RPMI8226 (cell line): ENCODE data around the gene ANGPTL4.
"Not testable (repeated sequence)": the region's sequence is repeated elsewhere in the genome, so short reads cannot be mapped to it uniquely, and the experiment has no call there.

Source experiments
- DNase-seq: peaks from one replicate; pipeline ENCODE4 v3.0.0-alpha.2; 2015

Gene ANGPTL4

GRCh38 chr19:8366121-8366581, 2.2 kb downstream of the ANGPTL4 start:
- no peak for DNase-seq

DNA sequence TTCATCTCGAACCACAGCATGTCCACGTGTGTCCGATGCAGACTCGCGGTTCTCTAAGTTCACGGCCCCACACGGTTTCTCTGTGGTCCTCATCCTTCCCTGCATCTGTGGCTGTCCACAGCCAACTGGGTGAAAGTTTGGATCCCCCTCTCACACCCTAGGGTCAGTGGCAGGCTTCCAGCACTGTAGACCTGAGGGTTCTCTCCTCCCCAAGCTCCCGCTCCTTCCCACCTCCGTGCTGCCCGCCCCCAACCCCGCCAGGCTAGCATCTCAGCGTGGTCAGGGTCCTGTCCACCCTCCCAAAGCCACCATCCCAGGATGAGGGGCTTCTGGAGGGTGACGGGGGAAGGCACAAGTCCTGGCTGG, 3.0 kb downstream of the ANGPTL4 start:
- DNase-seq: no peak

GRCh38 chr19:8367327-8368001, 3.5 kb downstream of the ANGPTL4 start:
- no peak for DNase-seq

- DNase-seq: no peak
Observed at GRCh38 chr19:8370176-8371010, 6.4 kb downstream of the ANGPTL4 start.

DNA sequence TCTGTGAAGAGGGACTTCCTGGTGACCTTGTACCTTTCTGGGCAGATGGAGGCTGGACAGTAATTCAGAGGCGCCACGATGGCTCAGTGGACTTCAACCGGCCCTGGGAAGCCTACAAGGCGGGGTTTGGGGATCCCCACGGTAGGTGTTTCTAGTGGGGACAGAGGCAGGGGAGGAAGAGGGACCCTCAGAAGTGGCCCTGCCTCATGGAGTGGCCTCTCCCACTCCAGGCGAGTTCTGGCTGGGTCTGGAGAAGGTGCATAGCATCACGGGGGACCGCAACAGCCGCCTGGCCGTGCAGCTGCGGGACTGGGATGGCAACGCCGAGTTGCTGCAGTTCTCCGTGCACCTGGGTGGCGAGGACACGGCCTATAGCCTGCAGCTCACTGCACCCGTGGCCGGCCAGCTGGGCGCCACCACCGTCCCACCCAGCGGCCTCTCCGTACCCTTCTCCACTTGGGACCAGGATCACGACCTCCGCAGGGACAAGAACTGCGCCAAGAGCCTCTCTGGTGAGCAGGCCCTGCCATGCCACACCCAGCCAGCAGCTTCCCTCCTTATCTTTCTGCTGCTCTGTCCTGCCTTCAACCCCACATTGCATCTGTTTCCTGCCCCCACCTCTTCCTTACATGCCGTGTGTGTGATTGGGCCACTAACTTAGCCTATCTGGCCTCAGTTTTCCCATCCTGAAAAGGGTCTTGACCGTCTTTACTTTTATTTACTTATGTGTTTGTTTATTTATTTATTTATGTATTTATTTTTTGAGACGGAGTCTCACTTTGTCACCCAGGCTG, 7.3 kb downstream of the ANGPTL4 start:
- DNase-seq: no peak

DNA sequence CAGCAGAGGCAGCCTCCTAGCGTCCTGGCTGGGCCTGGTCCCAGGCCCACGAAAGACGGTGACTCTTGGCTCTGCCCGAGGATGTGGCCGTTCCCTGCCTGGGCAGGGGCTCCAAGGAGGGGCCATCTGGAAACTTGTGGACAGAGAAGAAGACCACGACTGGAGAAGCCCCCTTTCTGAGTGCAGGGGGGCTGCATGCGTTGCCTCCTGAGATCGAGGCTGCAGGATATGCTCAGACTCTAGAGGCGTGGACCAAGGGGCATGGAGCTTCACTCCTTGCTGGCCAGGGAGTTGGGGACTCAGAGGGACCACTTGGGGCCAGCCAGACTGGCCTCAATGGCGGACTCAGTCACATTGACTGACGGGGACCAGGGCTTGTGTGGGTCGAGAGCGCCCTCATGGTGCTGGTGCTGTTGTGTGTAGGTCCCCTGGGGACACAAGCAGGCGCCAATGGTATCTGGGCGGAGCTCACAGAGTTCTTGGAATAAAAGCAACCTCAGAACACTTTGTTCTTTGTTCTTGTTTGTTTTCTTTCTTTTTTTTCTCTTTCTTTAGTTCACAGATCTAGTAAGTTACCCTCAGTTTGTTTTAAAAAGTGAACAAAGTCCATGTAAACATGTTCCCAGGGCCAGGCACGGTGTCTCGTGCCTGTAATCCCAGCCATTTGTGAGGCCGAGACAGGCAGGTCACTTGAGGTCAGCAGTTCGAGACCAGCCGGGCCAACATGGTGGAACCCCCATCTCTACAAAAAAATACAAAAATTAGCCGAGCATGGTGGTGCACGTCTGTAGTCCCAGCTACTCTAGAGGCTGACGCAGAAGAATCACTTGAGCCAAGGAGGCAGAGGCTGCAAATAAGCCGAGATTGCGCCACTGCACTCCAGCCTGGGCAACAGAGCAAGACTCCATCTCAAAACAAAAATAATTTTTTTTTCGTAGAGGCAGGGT, 10.2 kb downstream of the ANGPTL4 start:
- DNase-seq: no peak

GRCh38 chr19:8375766-8376165, 11.8 kb downstream of the ANGPTL4 start:
- not testable (repeated sequence) for DNase-seq

GRCh38 chr19:8376373-8376974, 12.5 kb downstream of the ANGPTL4 start:
- not testable (repeated sequence) for DNase-seq

DNA sequence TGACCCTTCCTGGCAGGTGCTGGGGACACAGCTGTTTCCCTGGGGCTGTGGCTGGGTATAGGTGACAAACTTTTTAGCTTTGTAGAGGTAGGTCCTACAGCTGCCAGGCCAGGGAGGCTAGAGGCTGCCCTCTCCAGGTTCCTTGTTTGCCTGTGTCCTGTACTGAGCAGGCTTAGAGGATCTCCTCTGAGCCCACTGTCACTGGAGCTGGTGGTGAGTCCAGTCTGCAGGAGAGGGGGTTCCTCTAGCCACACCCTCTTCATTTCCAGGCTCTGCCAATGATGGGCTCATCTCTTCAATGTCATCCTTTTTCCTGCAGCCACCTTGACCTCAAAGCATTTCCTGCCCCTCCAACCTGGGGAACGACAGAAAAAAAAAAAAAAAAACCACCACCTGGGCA, 13.6 kb downstream of the ANGPTL4 start:
- DNase-seq: no peak

- DNase-seq: not testable (repeated sequence)
Observed at GRCh38 chr19:8379156-8379891, 15.4 kb downstream of the ANGPTL4 start.

GRCh38 chr19:8384569-8384968, 20.6 kb downstream of the ANGPTL4 start:
- not testable (repeated sequence) for DNase-seq

- not testable (repeated sequence) for DNase-seq
Observed at GRCh38 chr19:8385103-8385502, 21.1 kb downstream of the ANGPTL4 start.

DNA sequence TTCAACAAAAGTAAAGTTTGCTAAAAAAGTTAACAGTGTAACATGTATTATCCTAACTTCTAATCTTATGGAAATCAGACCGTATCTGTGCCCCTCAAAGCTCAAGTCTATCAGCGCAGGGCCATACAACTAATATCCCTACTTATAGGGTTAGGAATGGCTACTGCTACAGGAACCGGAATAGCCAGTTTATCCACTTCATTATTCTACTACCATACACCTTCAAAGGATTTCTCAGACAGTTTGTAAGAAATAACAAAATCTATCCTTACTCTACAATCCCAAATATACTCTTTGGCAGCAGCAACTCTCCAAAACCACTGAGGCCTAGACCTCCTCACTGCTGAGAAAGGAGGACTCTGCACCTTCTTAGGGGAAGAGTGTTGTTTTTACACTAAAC, 21.6 kb downstream of the ANGPTL4 start:
- DNase-seq: not testable (repeated sequence)

DNA sequence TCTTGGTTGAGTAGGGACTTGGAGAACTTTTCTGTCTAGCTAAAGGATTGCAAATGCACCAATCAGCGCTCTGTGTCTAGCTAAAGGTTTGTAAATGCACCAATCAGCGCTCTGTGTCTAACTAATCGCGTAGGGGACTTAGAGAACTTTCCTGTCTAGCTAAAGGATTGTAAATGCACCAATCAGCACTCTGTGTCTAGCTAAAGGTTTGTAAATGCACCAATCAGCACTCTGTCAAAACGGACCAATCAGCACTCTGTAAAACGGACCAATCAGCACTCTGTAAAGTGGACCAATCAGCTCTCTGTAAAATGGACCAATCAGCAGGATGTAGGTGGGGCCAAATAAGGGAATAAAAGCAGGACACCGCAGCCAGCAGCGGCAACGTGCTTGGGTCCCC, 22.5 kb downstream of the ANGPTL4 start:
- not testable (repeated sequence) for DNase-seq

DNA sequence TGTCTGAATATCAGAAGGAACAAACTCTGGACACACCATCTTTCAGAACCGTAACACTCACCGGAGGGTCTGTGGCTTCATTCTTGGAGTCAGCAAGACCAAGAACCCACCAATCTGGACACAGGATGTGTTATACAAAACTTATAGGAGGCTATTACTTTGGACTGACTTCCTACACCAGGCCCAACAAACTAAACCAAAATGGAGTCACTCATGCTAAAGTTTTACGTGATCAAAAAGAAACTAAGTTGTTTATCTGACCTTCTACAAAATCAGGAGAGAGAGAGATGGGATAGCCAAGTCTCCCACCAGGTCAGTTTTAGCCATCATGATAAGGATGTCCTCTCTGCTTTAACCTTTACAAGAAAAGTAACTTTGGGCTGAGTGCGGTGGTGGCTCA, 23.0 kb downstream of the ANGPTL4 start:
- no peak for DNase-seq

GRCh38 chr19:8387688-8388611, 24.0 kb downstream of the ANGPTL4 start:
- DNase-seq: no peak

DNA sequence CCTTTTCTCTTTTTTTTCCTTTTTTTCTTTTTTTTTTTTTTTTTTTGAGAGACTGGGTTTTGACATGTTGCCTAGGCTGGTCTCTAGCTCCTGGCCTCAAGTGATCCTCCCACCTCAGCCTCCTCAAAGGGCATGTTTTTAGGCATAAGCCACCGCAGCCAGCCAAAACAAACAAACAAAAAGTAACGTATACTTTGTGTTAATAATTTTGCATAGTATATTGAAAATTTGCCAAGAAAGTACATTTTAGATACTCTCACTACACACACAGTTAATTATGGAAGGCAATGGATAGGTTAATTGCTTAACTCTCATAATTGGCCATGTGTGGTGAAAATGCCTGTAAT, 24.6 kb downstream of the ANGPTL4 start:
- no peak for DNase-seq

- peak; percentile 99 for DNase-seq
Observed at GRCh38 chr19:8389891-8390616, 26.1 kb downstream of the ANGPTL4 start, which contains the start of gene RAB11B. RAB11B (plus strand) TSS chr19:8390360; CDS start chr19:8390417, 57 bp downstream.

DNA sequence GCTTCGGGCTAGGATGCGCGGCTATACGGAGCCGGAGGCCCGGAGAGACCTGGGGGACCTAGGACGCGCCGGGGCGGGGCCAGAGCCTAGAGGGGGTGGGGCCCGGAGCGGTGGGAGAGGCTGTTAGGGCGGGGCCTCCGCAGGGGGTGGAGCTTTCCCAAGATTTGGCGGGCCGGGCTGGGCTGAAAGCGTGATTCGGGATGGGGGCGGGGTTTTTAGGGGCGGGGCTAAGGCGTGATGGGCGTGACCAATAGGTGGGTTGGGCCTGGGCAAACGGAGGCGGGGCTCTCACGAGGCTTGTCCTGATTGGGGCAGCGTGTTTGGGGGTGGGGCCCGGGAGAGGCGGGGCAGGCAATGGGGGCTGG, 26.6 kb downstream of the ANGPTL4 start:
- peak; percentile 94 for DNase-seq
